Left ventricle myocardium inferior (tissue), 1 donor: ENCODE measurements around the gene PARD6B. TPM values are rescaled to one million over a fixed set of nuclear protein-coding genes. Genes with fewer than 3 reads are reported as not detected.
"Not testable (repeated sequence)": the region's sequence is repeated elsewhere in the genome, so short reads cannot be mapped to it uniquely, and the experiment has no call there.

Experiments
- DNase-seq: peaks from one replicate; pipeline ENCODE4 v3.0.0-alpha.2; 2020
- H3K27ac ChIP-seq: fragments of 200-600 bp; replicated peaks from 2 replicates; pipeline ENCODE4 v1.8.0; 2021
- H3K27me3 ChIP-seq: fragments of 200-600 bp; 2 replicates; pipeline ENCODE4 v1.8.0; 2021; ENCODE audit warnings: low read depth
- H3K36me3 ChIP-seq: fragments of 200-600 bp; 2 replicates; pipeline ENCODE4 v1.8.0; 2021
- H3K4me1 ChIP-seq: fragments of 200-600 bp; 2 replicates; pipeline ENCODE4 v1.8.0; 2021
- H3K4me3 ChIP-seq: fragments of 200-600 bp; 2 replicates; pipeline ENCODE4 v1.8.0; 2021; ENCODE audit warnings: mild to moderate bottlenecking, moderate library complexity
- H3K9me3 ChIP-seq: fragments of 200-600 bp; replicated peaks from 2 replicates; pipeline ENCODE4 v1.8.0; 2021
- CTCF ChIP-seq: fragments of 200-600 bp; IDR thresholded peaks from 2 replicates; pipeline ENCODE4 v1.8.0; 2021; ENCODE audit warnings: antibody characterized with exemption, mild to moderate bottlenecking, borderline replicate concordance
- intact Hi-C: fragments of 100-400 bp; cut with micrococcal nuclease; formaldehyde crosslinking; loops from one replicate; pipeline ENCODE4 v1.11.0; 2022
- total RNA-seq: library from RNA; stranded (reverse); fragmentation: NEBNext Ultra II Directional; extraction: Animal tissue kit (Norgen Biotek cat#: 25700); gene quantifications from one replicate; pipeline ENCODE4 v1.2.1, GENCODE V29; 2021
- donor health status: DM: no; HTN: yes; CAD: no; lungs with severe emphysema.

PARD6B gene
- total RNA-seq, 1 donor from 2014 or later = 3.4 TPM

GRCh38 chr20:50799176-50799889, 68.0 kb downstream of the PARD6B start:
- intact Hi-C loops = loop anchor here (10.0 kb wide), 1 partner anchor 115 kb away; no protein-coding TSS in a partner anchor

GRCh38 chr20:50799890-50800550, 68.6 kb downstream of the PARD6B start:
- intact Hi-C loops = loop anchor here (10.0 kb wide), 1 partner anchor 115 kb away; no protein-coding TSS in a partner anchor
- DNase-seq = no peak

More at GRCh38 chr20:50799176-50799889, 68.0 kb downstream of the PARD6B start:
- no peak for DNase-seq
- TF ChIP-seq CTCF = no peak
- Histone ChIP-seq H3K4me1 (peaks cover 13% of the 10 kb centered on the region), H3K27me3 (no peaks in the 10 kb centered on the region), H3K9me3 (no peaks in the 10 kb centered on the region), H3K36me3 (no peaks in the 10 kb centered on the region), H3K27ac (no peak overlapping the region), H3K4me3 (no peak overlapping the region)

DNA sequence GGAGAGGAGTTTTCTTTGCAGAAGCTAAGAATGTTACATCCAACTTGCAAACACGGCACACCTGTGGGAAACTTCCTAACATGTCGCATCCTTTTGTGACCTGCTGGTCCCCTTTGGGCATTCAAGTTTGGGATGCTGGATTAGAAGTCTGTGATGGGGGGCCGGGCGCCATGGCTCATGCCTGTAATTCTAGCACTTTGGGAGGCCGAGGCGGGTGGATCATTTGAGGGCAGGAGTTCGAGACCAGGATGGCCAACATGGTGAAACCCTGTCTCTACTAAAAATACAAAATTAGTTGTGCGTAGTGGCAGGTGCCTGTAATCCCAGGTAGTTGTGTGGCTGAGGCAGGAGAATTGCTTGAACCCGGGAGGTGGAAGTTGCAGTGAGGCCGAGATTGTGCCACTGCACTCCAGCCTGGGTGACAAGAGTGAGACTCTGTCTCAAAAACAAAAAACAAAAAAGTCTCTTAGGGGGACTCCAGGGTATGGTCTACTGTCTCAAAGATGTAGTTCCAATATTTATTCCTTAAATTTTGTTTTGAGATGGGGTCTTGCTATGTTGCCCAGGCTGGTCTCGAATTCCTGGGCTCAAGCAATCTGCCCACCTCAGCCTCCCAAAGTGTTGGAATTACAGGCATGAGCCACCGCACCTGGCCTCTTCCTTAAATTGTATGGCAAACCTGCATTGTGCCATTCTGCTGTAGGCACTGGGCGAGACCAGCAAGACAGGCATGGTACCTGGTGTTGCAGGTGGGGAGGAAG, 69.8 kb downstream of the PARD6B start:
- intact Hi-C loops, DNase-seq: not testable (repeated sequence)

More at GRCh38 chr20:50799890-50800550, 68.6 kb downstream of the PARD6B start:
- Histone ChIP-seq H3K4me1 (peaks cover 8% of the 10 kb centered on the region), H3K27ac (no peak overlapping the region), H3K4me3 (no peak overlapping the region), H3K27me3 (no peaks in the 10 kb centered on the region), H3K9me3 (no peaks in the 10 kb centered on the region), H3K36me3 (no peaks in the 10 kb centered on the region)
- no peak for TF ChIP-seq CTCF

DNA sequence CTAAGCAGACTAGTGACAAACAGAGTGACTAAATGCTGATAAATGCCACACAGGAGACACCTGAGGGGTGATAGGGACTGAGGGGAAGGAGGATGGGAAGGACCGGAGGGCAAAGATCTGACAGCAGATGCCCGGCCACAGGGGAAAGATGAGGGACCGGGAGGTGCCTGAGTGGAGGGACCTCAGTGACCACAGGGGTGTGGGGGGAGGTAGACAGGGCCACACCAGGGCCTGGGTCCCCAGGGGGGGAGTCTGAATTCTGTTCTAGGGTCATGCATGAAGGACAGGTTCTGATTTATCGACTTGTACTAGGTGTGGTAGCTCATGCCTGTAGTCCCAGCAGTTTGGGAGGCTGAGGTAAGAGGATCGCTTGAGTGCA, 70.4 kb downstream of the PARD6B start:
- no peaks in the 10 kb centered on the region for H3K9me3 ChIP-seq
- TF ChIP-seq CTCF = no peak
- no peaks in the 10 kb centered on the region for H3K36me3 ChIP-seq
- H3K4me1 ChIP-seq = no peaks in the 10 kb centered on the region
- no peak overlapping the region for H3K4me3 ChIP-seq
- intact Hi-C loops = no loop called here
- DNase-seq = no peak
- no peaks in the 10 kb centered on the region for H3K27me3 ChIP-seq
- no peak overlapping the region for H3K27ac ChIP-seq

More for the DNA sequence above, 69.8 kb downstream of the PARD6B start:
- not testable (repeated sequence) for H3K9me3 ChIP-seq, H3K4me1 ChIP-seq, H3K27me3 ChIP-seq, H3K4me3 ChIP-seq, H3K36me3 ChIP-seq, H3K27ac ChIP-seq

- Histone ChIP-seq H3K27me3 (no peaks in the 10 kb centered on the region), H3K4me3 (no peak overlapping the region), H3K4me1 (no peaks in the 10 kb centered on the region), H3K9me3 (no peaks in the 10 kb centered on the region), H3K27ac (no peak overlapping the region), H3K36me3 (no peaks in the 10 kb centered on the region)
- no peak for DNase-seq
- TF ChIP-seq CTCF = no peak
- intact Hi-C loops = no loop called here
Measured at GRCh38 chr20:50802289-50802688, 70.9 kb downstream of the PARD6B start.
